Tibial nerve (tissue), 4 donors: ENCODE results near the gene GTF2H4. TPM values are rescaled to one million over a fixed set of nuclear protein-coding genes. Genes with fewer than 3 reads are reported as not detected.

Experiments
- DNase-seq, 2 donors: peaks; one replicate each; pipeline ENCODE4 v3.0.0-alpha.2; 2019; ENCODE audit warnings: low spot score in 2 of 2
- H3K27ac ChIP-seq, 4 donors: fragments of 200-600 bp; sonication (generic) in 3 of 4; one replicate each; pipeline ENCODE4 v1.5.1; 2017 to 2019; ENCODE audit warnings: mild to moderate bottlenecking in 1 of 4
- H3K27me3 ChIP-seq, 2 donors: fragments of 200-600 bp; sonication (generic) in 1 of 2; one replicate each; pipeline versions ENCODE4 v1.5.1 to v1.6.0; 2017 to 2019
- H3K36me3 ChIP-seq, 3 donors: fragments of 200-600 bp; sonication (generic); one replicate each; pipeline ENCODE4 v1.5.1; 2018 to 2019
- H3K4me1 ChIP-seq, 4 donors: fragments of 200-600 bp; sonication (generic) in 3 of 4; one replicate each; pipeline ENCODE4 v1.5.1; 2017 to 2019
- H3K4me3 ChIP-seq, 4 donors: fragments of 200-600 bp; sonication (generic) in 3 of 4; one replicate each; pipeline ENCODE4 v1.5.1; 2017 to 2019; ENCODE audit warnings: mild to moderate bottlenecking in 1 of 4, moderate library complexity in 1 of 4
- H3K9me3 ChIP-seq, 4 donors: fragments of 200-600 bp; sonication (generic) in 3 of 4; one replicate each; pipeline ENCODE4 v1.5.1; 2017 to 2019
- CTCF ChIP-seq, 5 experiments: fragments of 200-600 bp in 3 of 5; fragments of 450-650 bp in 2 of 5; sonication (generic) in 3 of 5; IDR thresholded peaks; one replicate each; pipeline ENCODE4 v1.5.1; 2016 to 2019; ENCODE audit warnings: antibody characterized with exemption in 5 of 5, mild to moderate bottlenecking in 3 of 5, moderate library complexity in 2 of 5
- EP300 ChIP-seq, 2 donors: sonication (generic); formaldehyde crosslinking; IDR thresholded peaks; one replicate each; pipeline ENCODE4 v1.6.1; 2017; ENCODE audit warnings: antibody characterized with exemption in 2 of 2, mild to moderate bottlenecking in 1 of 2
- POLR2A ChIP-seq, 2 donors: fragments of 450-650 bp; IDR thresholded peaks; one replicate each; pipeline ENCODE4 v1.6.1; 2017; ENCODE audit warnings: antibody characterized with exemption in 2 of 2, mild to moderate bottlenecking in 2 of 2, moderate library complexity in 2 of 2
- WGBS, 2 donors: methylation state at CpG; one replicate each; pipeline ENCODE4 v1.1.5; 2018; 5-methylcytosine and 5-hydroxymethylcytosine counted together
- total RNA-seq, 4 donors: library from RNA; depleted of rRNA; stranded (reverse); fragments of >200 nt; gene quantifications; one replicate each; pipeline ENCODE4 v1.1.0, GENCODE V29; 2016

GTF2H4 gene
- total RNA-seq, 4 donors from 2014 or later: 2.2 to 25.2 (median 10.1) TPM

- WGBS, 2 donors: 22 to 26% methylated on average over 3 of the region's 3 CpGs
- Histone ChIP-seq H3K9me3 (no peaks in the 10 kb centered on the region), H3K27ac (no peak overlapping the region), H3K36me3 (no peaks in the 10 kb centered on the region), H3K4me3 (no peak overlapping the region), H3K27me3 (no peaks in the 10 kb centered on the region), H3K4me1 (no peaks in the 10 kb centered on the region)
- DNase-seq: no peak
- no peak for TF ChIP-seq CTCF (IDR thresholded peaks at IDR 0.05)
- TF ChIP-seq EP300 (IDR thresholded peaks at IDR 0.05): no peak
- no peak for TF ChIP-seq POLR2A (IDR thresholded peaks at IDR 0.05)
Observed at GRCh38 chr6:30935018-30935417, 27.0 kb downstream of the GTF2H4 start.

- Histone ChIP-seq H3K27ac (no peak overlapping the region), H3K4me3 (no peak overlapping the region), H3K4me1 (peaks cover 0 to 2% (median under 1%) of the 10 kb centered on the region in 4 donors), H3K9me3 (no peaks in the 10 kb centered on the region), H3K27me3 (no peaks in the 10 kb centered on the region), H3K36me3 (no peaks in the 10 kb centered on the region)
- TF ChIP-seq POLR2A (IDR thresholded peaks at IDR 0.05) (no peak), CTCF (IDR thresholded peaks at IDR 0.05) (no peak), EP300 (IDR thresholded peaks at IDR 0.05) (no peak)
- WGBS, 2 donors: 72 to 77% methylated on average over 6 of the region's 6 CpGs
- DNase-seq: no peak
Observed at GRCh38 chr6:30937265-30937664, 29.3 kb downstream of the GTF2H4 start.

GRCh38 chr6:30938730-30939129, 30.7 kb downstream of the GTF2H4 start:
- 61 to 77% methylated on average over 4 of the region's 4 CpGs for WGBS, 2 donors
- H3K4me3 ChIP-seq: no peak overlapping the region
- no peak for DNase-seq
- TF ChIP-seq POLR2A (IDR thresholded peaks at IDR 0.05) (no peak), EP300 (IDR thresholded peaks at IDR 0.05) (no peak), CTCF (IDR thresholded peaks at IDR 0.05) (no peak)
- no peak overlapping the region for H3K27ac ChIP-seq
- H3K4me1 ChIP-seq: peaks cover 0 to 12% (median 7%) of the 10 kb centered on the region in 4 donors
- H3K9me3 ChIP-seq: no peaks in the 10 kb centered on the region
- no peaks in the 10 kb centered on the region for H3K36me3 ChIP-seq
- H3K27me3 ChIP-seq: no peaks in the 10 kb centered on the region

GRCh38 chr6:30939473-30939872, 31.5 kb downstream of the GTF2H4 start:
- H3K27me3 ChIP-seq: no peaks in the 10 kb centered on the region
- H3K4me3 ChIP-seq: no peak overlapping the region

More at GRCh38 chr6:30939473-30939872, 31.5 kb downstream of the GTF2H4 start:
- no peak overlapping the region for H3K27ac ChIP-seq
- H3K4me1 ChIP-seq: peaks cover 0 to 12% (median 7%) of the 10 kb centered on the region in 4 donors
- no peak for TF ChIP-seq POLR2A (IDR thresholded peaks at IDR 0.05)
- no peak for TF ChIP-seq CTCF (IDR thresholded peaks at IDR 0.05)
- no peak for TF ChIP-seq EP300 (IDR thresholded peaks at IDR 0.05)
- H3K9me3 ChIP-seq: no peaks in the 10 kb centered on the region
- WGBS, 2 donors: 46 to 54% methylated on average over 3 of the region's 3 CpGs
- no peak for DNase-seq
- H3K36me3 ChIP-seq: no peaks in the 10 kb centered on the region
